ENCODE measurements around the gene ABCD2. TPM values are rescaled to one million over a fixed set of nuclear protein-coding genes. Genes with fewer than 3 reads are reported as not detected.
"Not testable (repeated sequence)": the region's sequence is repeated elsewhere in the genome, so short reads cannot be mapped to it uniquely, and the experiment has no call there.

ABCD2 gene
- total and polyA plus RNA-seq, 9 donors, result 0.05 to 0.12 (median 0.08) TPM

GRCh38 chr12:39616251-39616650, 3.4 kb downstream of the ABCD2 start:
- no peaks in the 10 kb centered on the region for H3K36me3 ChIP-seq (ENCODE audit: control insufficient read depth, insufficient read depth, low read length)
- no CpG with 5 or more reads among the region's 1 CpG for WGBS (ENCODE audit: insufficient coverage)
- no peak for DNase-seq
- H3K4me1 ChIP-seq (ENCODE audit: control insufficient read depth, insufficient read depth, low read length), result peaks cover 6% of the 10 kb centered on the region
- H3K27ac ChIP-seq (ENCODE audit: low read length), result no peak overlapping the region
- no peaks in the 10 kb centered on the region for H3K27me3 ChIP-seq (ENCODE audit: control insufficient read depth, insufficient read depth, low read length)
- H3K9me3 ChIP-seq (replicated peaks; ENCODE audit: control insufficient read depth, low read depth, low read length), result no peaks in the 10 kb centered on the region
- no peak overlapping the region for H3K4me3 ChIP-seq (ENCODE audit: low read length)

- Histone ChIP-seq H3K27me3 (ENCODE audit: control insufficient read depth, insufficient read depth, low read length) (no peaks in the 10 kb centered on the region), H3K4me3 (ENCODE audit: low read length) (no peak overlapping the region), H3K9me3 (replicated peaks; ENCODE audit: control insufficient read depth, low read depth, low read length) (no peaks in the 10 kb centered on the region), H3K4me1 (ENCODE audit: control insufficient read depth, insufficient read depth, low read length) (no peaks in the 10 kb centered on the region), H3K36me3 (ENCODE audit: control insufficient read depth, insufficient read depth, low read length) (no peaks in the 10 kb centered on the region), H3K27ac (ENCODE audit: low read length) (no peak overlapping the region)
- no peak for DNase-seq
- WGBS (ENCODE audit: insufficient coverage), result no CpG with 5 or more reads among the region's 2 CpGs
Measured at GRCh38 chr12:39613525-39613924, 6.1 kb downstream of the ABCD2 start.

GRCh38 chr12:39612250-39612649, 7.4 kb downstream of the ABCD2 start:
- H3K27ac ChIP-seq (ENCODE audit: low read length), result no peak overlapping the region
- no CpG with 5 or more reads among the region's 2 CpGs for whole genome bisulfite sequencing (ENCODE audit: insufficient coverage)
- DNase-seq, result no peak

GRCh38 chr12:39611818-39612217, 7.8 kb downstream of the ABCD2 start:
- H3K4me3 ChIP-seq (ENCODE audit: low read length), result no peak overlapping the region
- H3K27ac ChIP-seq (ENCODE audit: low read length), result no peak overlapping the region
- H3K36me3 ChIP-seq (ENCODE audit: control insufficient read depth, insufficient read depth, low read length), result no peaks in the 10 kb centered on the region
- H3K9me3 ChIP-seq (replicated peaks; ENCODE audit: control insufficient read depth, low read depth, low read length), result no peaks in the 10 kb centered on the region
- no peak for DNase-seq
- no peaks in the 10 kb centered on the region for H3K4me1 ChIP-seq (ENCODE audit: control insufficient read depth, insufficient read depth, low read length)
- H3K27me3 ChIP-seq (ENCODE audit: control insufficient read depth, insufficient read depth, low read length), result no peaks in the 10 kb centered on the region
- no CpG with 5 or more reads among the region's 2 CpGs for WGBS (ENCODE audit: insufficient coverage)

More at GRCh38 chr12:39612250-39612649, 7.4 kb downstream of the ABCD2 start:
- Histone ChIP-seq H3K36me3 (ENCODE audit: control insufficient read depth, insufficient read depth, low read length) (no peaks in the 10 kb centered on the region), H3K9me3 (replicated peaks; ENCODE audit: control insufficient read depth, low read depth, low read length) (no peaks in the 10 kb centered on the region), H3K27me3 (ENCODE audit: control insufficient read depth, insufficient read depth, low read length) (no peaks in the 10 kb centered on the region), H3K4me3 (ENCODE audit: low read length) (no peak overlapping the region), H3K4me1 (ENCODE audit: control insufficient read depth, insufficient read depth, low read length) (no peaks in the 10 kb centered on the region)

- Histone ChIP-seq H3K4me1 (ENCODE audit: control insufficient read depth, insufficient read depth, low read length) (no peaks in the 10 kb centered on the region), H3K36me3 (ENCODE audit: control insufficient read depth, insufficient read depth, low read length) (no peaks in the 10 kb centered on the region), H3K27ac (ENCODE audit: low read length) (no peak overlapping the region), H3K27me3 (ENCODE audit: control insufficient read depth, insufficient read depth, low read length) (no peaks in the 10 kb centered on the region), H3K4me3 (ENCODE audit: low read length) (no peak overlapping the region), H3K9me3 (replicated peaks; ENCODE audit: control insufficient read depth, low read depth, low read length) (no peaks in the 10 kb centered on the region)
- DNase-seq, result no peak
- WGBS (ENCODE audit: insufficient coverage), result no CpG with 5 or more reads among the region's 1 CpG
Measured at GRCh38 chr12:39610436-39611025, 9.1 kb downstream of the ABCD2 start.

- no peaks in the 10 kb centered on the region for H3K36me3 ChIP-seq (ENCODE audit: control insufficient read depth, insufficient read depth, low read length)
- no CpG with 5 or more reads among the region's 4 CpGs for WGBS (ENCODE audit: insufficient coverage)
- no peaks in the 10 kb centered on the region for H3K27me3 ChIP-seq (ENCODE audit: control insufficient read depth, insufficient read depth, low read length)
- no peaks in the 10 kb centered on the region for H3K9me3 ChIP-seq (replicated peaks; ENCODE audit: control insufficient read depth, low read depth, low read length)
- no peak overlapping the region for H3K4me3 ChIP-seq (ENCODE audit: low read length)
- H3K4me1 ChIP-seq (ENCODE audit: control insufficient read depth, insufficient read depth, low read length), result no peaks in the 10 kb centered on the region
- H3K27ac ChIP-seq (ENCODE audit: low read length), result no peak overlapping the region
- no peak for DNase-seq
Measured at GRCh38 chr12:39606712-39607423, 12.7 kb downstream of the ABCD2 start.

- Histone ChIP-seq H3K4me3 (ENCODE audit: low read length) (no peak overlapping the region), H3K4me1 (ENCODE audit: control insufficient read depth, insufficient read depth, low read length) (no peaks in the 10 kb centered on the region), H3K27me3 (ENCODE audit: control insufficient read depth, insufficient read depth, low read length) (no peaks in the 10 kb centered on the region), H3K9me3 (replicated peaks; ENCODE audit: control insufficient read depth, low read depth, low read length) (no peaks in the 10 kb centered on the region), H3K36me3 (ENCODE audit: control insufficient read depth, insufficient read depth, low read length) (no peaks in the 10 kb centered on the region), H3K27ac (ENCODE audit: low read length) (no peak overlapping the region)
- DNase-seq, result no peak
- WGBS (ENCODE audit: insufficient coverage), result 73% methylated on average over 2 of the region's 3 CpGs
Measured at GRCh38 chr12:39605996-39606395, 13.6 kb downstream of the ABCD2 start.

- DNase-seq, result no peak
- H3K9me3 ChIP-seq (replicated peaks; ENCODE audit: control insufficient read depth, low read depth, low read length), result no peaks in the 10 kb centered on the region
- H3K27me3 ChIP-seq (ENCODE audit: control insufficient read depth, insufficient read depth, low read length), result no peaks in the 10 kb centered on the region
- H3K27ac ChIP-seq (ENCODE audit: low read length), result no peak overlapping the region
- no peak overlapping the region for H3K4me3 ChIP-seq (ENCODE audit: low read length)
- WGBS (ENCODE audit: insufficient coverage), result no CpG with 5 or more reads among the region's 1 CpG
- no peaks in the 10 kb centered on the region for H3K4me1 ChIP-seq (ENCODE audit: control insufficient read depth, insufficient read depth, low read length)
- no peaks in the 10 kb centered on the region for H3K36me3 ChIP-seq (ENCODE audit: control insufficient read depth, insufficient read depth, low read length)
Measured at GRCh38 chr12:39605501-39605900, 14.1 kb downstream of the ABCD2 start.

GRCh38 chr12:39603065-39603464, 16.5 kb downstream of the ABCD2 start:
- no peak overlapping the region for H3K27ac ChIP-seq (ENCODE audit: low read length)
- no peaks in the 10 kb centered on the region for H3K4me1 ChIP-seq (ENCODE audit: control insufficient read depth, insufficient read depth, low read length)
- no peaks in the 10 kb centered on the region for H3K27me3 ChIP-seq (ENCODE audit: control insufficient read depth, insufficient read depth, low read length)
- no peaks in the 10 kb centered on the region for H3K36me3 ChIP-seq (ENCODE audit: control insufficient read depth, insufficient read depth, low read length)
- no peak overlapping the region for H3K4me3 ChIP-seq (ENCODE audit: low read length)
- no peak for DNase-seq
- H3K9me3 ChIP-seq (replicated peaks; ENCODE audit: control insufficient read depth, low read depth, low read length), result no peaks in the 10 kb centered on the region

- H3K36me3 ChIP-seq (ENCODE audit: control insufficient read depth, insufficient read depth, low read length); H3K9me3 ChIP-seq (replicated peaks; ENCODE audit: control insufficient read depth, low read depth, low read length); H3K27ac ChIP-seq (ENCODE audit: low read length); H3K27me3 ChIP-seq (ENCODE audit: control insufficient read depth, insufficient read depth, low read length); H3K4me3 ChIP-seq (ENCODE audit: low read length); DNase-seq; H3K4me1 ChIP-seq (ENCODE audit: control insufficient read depth, insufficient read depth, low read length): not testable (repeated sequence)
- 90% methylated on average over 2 of the region's 3 CpGs for WGBS (ENCODE audit: insufficient coverage)
Measured at GRCh38 chr12:39601951-39602350, 17.7 kb downstream of the ABCD2 start.

Data from muscle of leg (tissue), 11 donors.